HepG2 (cell line): Measurements from ENCODE around the gene SLC5A8. TPM values are rescaled to one million over a fixed set of nuclear protein-coding genes. Genes with fewer than 3 reads are reported as not detected.

ENCODE experiments used
- ATAC-seq: fragments of 200-7000 bp; cut with Tn5 transposase; 3 replicates; pipeline ENCODE4 v1.9.1; 2020; ENCODE audit warnings: mild to moderate bottlenecking, moderate library complexity
- BruUV-seq: library from RNA; stranded (reverse); fragments of 400-500 nt; replicated peaks from 2 replicates; lab custom pipeline; 2021; lab: Mats Ljungman, UMichigan
- CTCF ChIA-PET: fragments of 300-600 bp; formaldehyde crosslinking; extraction: SDS; loops from one replicate; lab custom pipeline; 2021; ENCODE audit warnings: low total read pairs, inconsistent platforms, low intra/inter-chr PET ratio; lab: Yijun Ruan, JAX
- POLR2A ChIA-PET: fragments of 350-600 bp; sonication (Branson Sonifier 250); formaldehyde crosslinking; loops from one replicate; lab custom pipeline; 2020; ENCODE audit warnings: antibody characterized with exemption, inconsistent platforms; lab: Yijun Ruan, JAX
- DNase-seq: peaks from one replicate; pipeline ENCODE4 v3.0.0-alpha.2; 2015; ENCODE audit warnings: low spot score
- FAIRE-seq: peaks from 3 replicates; lab custom pipeline; 2011; peaks lifted over from hg19 to GRCh38; lab: Jason Lieb, UNC
- H2AFZ ChIP-seq: one replicate; pipeline ENCODE4 v1.6.1; 2011; ENCODE audit warnings: low read length, inconsistent platforms
- H3K27ac ChIP-seq: fragments of 300-600 bp; 3 replicates; pipeline ENCODE4 v1.8.0; 2011; ENCODE audit warnings: mixed run types, mild to moderate bottlenecking, mixed read lengths, low read length, inconsistent platforms; ENCODE audit not compliant: insufficient read depth; ENCODE audit errors: extremely low read length
- H3K27me3 ChIP-seq, 2 experiments: fragments of 200-600 bp in 1 of 2; 2 replicates in 1 of 2; 3 replicates in 1 of 2; pipeline versions ENCODE4 v1.6.0 to v1.8.0; 2011; ENCODE audit warnings: low read length in 2 of 2, mild to moderate bottlenecking in 2 of 2, moderate library complexity in 2 of 2, inconsistent platforms in 1 of 2; ENCODE audit not compliant: insufficient read depth in 2 of 2, control insufficient read depth in 1 of 2
- H3K36me3 ChIP-seq, 2 experiments: fragments of 200-600 bp in 1 of 2; replicated peaks in 1 of 2; 2 replicates in 1 of 2; 3 replicates in 1 of 2; pipeline versions ENCODE4 v1.5.1 to v1.8.0; 2011; ENCODE audit warnings: low read length in 2 of 2, inconsistent platforms in 1 of 2; ENCODE audit not compliant: insufficient read depth in 2 of 2, control insufficient read depth in 1 of 2
- H3K4me1 ChIP-seq: 2 replicates; pipeline ENCODE4 v1.5.1; 2012; ENCODE audit warnings: low read length, inconsistent platforms; ENCODE audit not compliant: insufficient read depth
- H3K4me2 ChIP-seq: 2 replicates; pipeline ENCODE4 v1.6.0; 2011; ENCODE audit warnings: low read depth, low read length, inconsistent platforms
- H3K4me3 ChIP-seq, 3 experiments: fragments of 200-600 bp in 1 of 3; sonication (generic), shearing (Covaris generic) in 1 of 3; replicated peaks in 1 of 3; 2 replicates each; pipeline ENCODE4 v1.5.1; 2011 to 2016; ENCODE audit warnings: low read length in 3 of 3, inconsistent platforms in 2 of 3, low read depth in 2 of 3, mild to moderate bottlenecking in 2 of 3, control low read depth in 1 of 3, mixed read lengths in 1 of 3; ENCODE audit not compliant: insufficient read depth in 1 of 3
- H3K79me2 ChIP-seq: one replicate; pipeline ENCODE4 v1.6.1; 2011; ENCODE audit warnings: low read length, inconsistent platforms; ENCODE audit not compliant: insufficient read depth
- H3K9ac ChIP-seq: 2 replicates; pipeline ENCODE4 v1.6.0; 2011; ENCODE audit warnings: mild to moderate bottlenecking, low read depth, low read length, inconsistent platforms; ENCODE audit not compliant: insufficient read depth
- H3K9me3 ChIP-seq: 2 replicates; pipeline ENCODE4 v1.5.1; 2012; ENCODE audit warnings: mild to moderate bottlenecking, low read length
- H4K20me1 ChIP-seq: 2 replicates; pipeline ENCODE4 v1.6.0; 2011; ENCODE audit warnings: inconsistent platforms, mild to moderate bottlenecking, low read length, moderate library complexity; ENCODE audit not compliant: insufficient read depth
- BHLHE40 ChIP-seq: IDR thresholded peaks from 2 replicates; pipeline ENCODE4 v1.6.1; 2011; ENCODE audit warnings: low read length, improper control_type of control experiment
- GLMP ChIP-seq: sonication (generic); formaldehyde crosslinking; IDR thresholded peaks from 2 replicates; pipeline ENCODE4 v1.9.0; 2021; ENCODE audit warnings: missing genetic modification reagents, mild to moderate bottlenecking, borderline replicate concordance
- MLLT10 ChIP-seq: sonication (generic); formaldehyde crosslinking; IDR thresholded peaks from 2 replicates; pipeline ENCODE4 v1.4.0; 2020; ENCODE audit warnings: missing genetic modification reagents
- NONO ChIP-seq, 2 experiments: fragments of 450-650 bp in 1 of 2; sonication (generic) in 1 of 2; formaldehyde crosslinking in 1 of 2; IDR thresholded peaks in 1 of 2; conservative IDR thresholded peaks in 1 of 2; 2 replicates each; pipeline versions ENCODE4 v1.6.1 to v1.8.0; 2017 to 2022; ENCODE audit warnings: mild to moderate bottlenecking in 1 of 2, missing genetic modification reagents in 1 of 2, moderate library complexity in 1 of 2
- POLR2G ChIP-seq: fragments of 200-400 bp; formaldehyde crosslinking; IDR thresholded peaks from 2 replicates; pipeline ENCODE4 v1.6.1; 2018; ENCODE audit warnings: mild to moderate bottlenecking, low read depth, low read length, moderate library complexity
- RBFOX2 ChIP-seq: fragments of 200-400 bp; formaldehyde crosslinking; IDR thresholded peaks from 2 replicates; pipeline ENCODE4 v1.6.1; 2017; ENCODE audit warnings: low read depth, mild to moderate bottlenecking, low read length
- THYN1 ChIP-seq: sonication (generic); formaldehyde crosslinking; IDR thresholded peaks from 2 replicates; pipeline ENCODE4 v1.8.1; 2023; ENCODE audit warnings: low read depth, mild to moderate bottlenecking, moderate library complexity, missing genetic modification reagents, borderline replicate concordance
- ZNF788 ChIP-seq: sonication (generic); formaldehyde crosslinking; IDR thresholded peaks from 2 replicates; pipeline ENCODE4 v1.5.0; 2020; ENCODE audit warnings: mild to moderate bottlenecking, missing genetic modification reagents, borderline replicate concordance
- WGBS: methylation state at CpG from one replicate; pipeline ENCODE4 v1.1.6; 2017; ENCODE audit warnings: low lambda C conversion rate; 5-methylcytosine and 5-hydroxymethylcytosine counted together
- in situ Hi-C: cut with HindIII; loops from 2 replicates; pipeline ENCODE4 v1.10.0; 2017; ENCODE audit warnings: low pct_unique_long_range_greater_than_20kb; ENCODE audit not compliant: extremely low pct_ligation_motif_present
- intact Hi-C: fragments of 100-400 bp; cut with micrococcal nuclease; formaldehyde crosslinking; loops from one replicate; pipeline ENCODE4 v1.10.0; 2022; ENCODE audit not compliant: unreplicated experiment
- polyA plus RNA-seq, 8 experiments: library from polyadenylated mRNA; depleted of rRNA in 3 of 8; stranded (reverse) in 7 of 8; unstranded in 1 of 8; fragments of >200 nt; fragmentation: Illumina TruSeq in 4 of 8; extraction: Trizol in 4 of 8; gene quantifications; 2 replicates each; pipeline versions ENCODE4 v1.2.1 to v1.2.3, GENCODE V29; 2011 to 2016; ENCODE audit warnings: low read depth in 4 of 8, missing spikeins in 1 of 8, mixed read lengths in 1 of 8; ENCODE audit not compliant: insufficient read depth in 1 of 8
- small RNA-seq, 3 experiments: library from RNA; depleted of rRNA; stranded (forward); fragments of <200 nt; gene quantifications; one replicate each; pipeline ENCODE3, GENCODE V24; 2012; ENCODE audit warnings: low read depth in 2 of 3, low replicate concordance in 1 of 3; ENCODE audit not compliant: insufficient read length in 3 of 3, insufficient read depth in 2 of 3
- total RNA-seq, 5 experiments: library from RNA; depleted of rRNA; stranded (reverse); fragments of >200 nt; fragmentation: Illumina TruSeq; extraction: Trizol; gene quantifications; 2 replicates each; pipeline ENCODE4 v1.2.3, GENCODE V29; 2016; ENCODE audit warnings: low read depth in 1 of 5
- TF ChIP-seq, protein P1 (sequence below): sonication (generic); formaldehyde crosslinking; IDR thresholded peaks from 2 replicates; pipeline ENCODE4 v1.4.0; 2020; ENCODE audit warnings: missing genetic modification reagents
- TF ChIP-seq, protein P2 (sequence below): IDR thresholded peaks from 2 replicates; pipeline ENCODE4 v1.6.1; 2016; ENCODE audit warnings: mild to moderate bottlenecking, missing biosample characterization, missing genetic modification reagents

SLC5A8 gene
- total and polyA plus RNA-seq, 2 of the 13 experiments (the other 11 are each of a cell fraction or from before 2014, with no cell fraction given): not detected

DNA sequence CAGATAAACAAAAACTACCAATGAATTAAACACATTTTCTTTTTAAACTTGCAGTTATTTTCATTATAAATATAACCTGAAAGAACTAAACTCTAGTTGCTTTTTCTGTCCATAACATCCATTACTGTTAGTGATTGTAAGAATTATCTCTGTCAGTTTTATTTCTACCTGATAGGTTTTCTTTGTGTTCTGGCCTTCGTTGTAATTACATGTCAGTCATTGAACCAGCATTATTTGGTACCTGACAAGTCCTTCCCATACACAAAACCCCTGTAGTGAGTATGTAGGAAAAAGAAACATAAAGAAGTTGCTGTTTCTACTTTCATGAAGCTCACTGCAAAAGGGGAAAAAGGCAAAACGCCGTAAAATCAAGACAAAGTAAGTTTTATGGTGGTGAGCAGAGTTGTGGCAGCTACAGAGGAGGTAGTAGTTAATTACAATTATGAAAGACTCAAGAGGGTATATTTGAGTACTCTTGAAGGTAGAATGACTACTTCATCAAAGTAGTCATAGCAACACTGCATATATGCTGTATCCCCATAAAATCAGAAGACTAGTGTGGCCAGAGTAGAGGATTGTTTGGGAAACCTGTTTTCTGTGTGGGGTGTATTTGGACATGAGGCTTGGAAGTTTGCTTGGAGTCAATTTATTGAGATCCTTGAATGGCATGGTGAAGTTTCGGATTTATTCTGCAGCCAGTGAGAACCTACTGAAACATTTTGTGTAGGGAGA, 102.8 kb downstream of the SLC5A8 start:
- CTCF ChIA-PET: no interaction called here

More for the DNA sequence above, 102.8 kb downstream of the SLC5A8 start:
- H2AFZ ChIP-seq: no peak overlapping the region
- WGBS: 2% methylated on average over 4 of the region's 4 CpGs
- H3K4me3 ChIP-seq: no peak overlapping the region
- no peak overlapping the region for H3K4me2 ChIP-seq
- FAIRE-seq (no peak), ATAC-seq (no peak), DNase-seq (no peak)
- no peaks in the 10 kb centered on the region for H3K27me3 ChIP-seq
- H3K4me1 ChIP-seq: no peaks in the 10 kb centered on the region
- no peaks in the 10 kb centered on the region for H3K79me2 ChIP-seq
- H3K9ac ChIP-seq: no peak overlapping the region
- BruUV-seq: no TSS peak
- no peaks in the 10 kb centered on the region for H4K20me1 ChIP-seq
- no peak overlapping the region for H3K27ac ChIP-seq
- H3K36me3 ChIP-seq: no peaks in the 10 kb centered on the region
- POLR2A ChIA-PET: no interaction called here
- in situ Hi-C loops: no loop called here
- no peaks in the 10 kb centered on the region for H3K9me3 ChIP-seq
- intact Hi-C loops: no loop called here
- TF ChIP-seq THYN1: no peak
- TF ChIP-seq, protein P1, sequence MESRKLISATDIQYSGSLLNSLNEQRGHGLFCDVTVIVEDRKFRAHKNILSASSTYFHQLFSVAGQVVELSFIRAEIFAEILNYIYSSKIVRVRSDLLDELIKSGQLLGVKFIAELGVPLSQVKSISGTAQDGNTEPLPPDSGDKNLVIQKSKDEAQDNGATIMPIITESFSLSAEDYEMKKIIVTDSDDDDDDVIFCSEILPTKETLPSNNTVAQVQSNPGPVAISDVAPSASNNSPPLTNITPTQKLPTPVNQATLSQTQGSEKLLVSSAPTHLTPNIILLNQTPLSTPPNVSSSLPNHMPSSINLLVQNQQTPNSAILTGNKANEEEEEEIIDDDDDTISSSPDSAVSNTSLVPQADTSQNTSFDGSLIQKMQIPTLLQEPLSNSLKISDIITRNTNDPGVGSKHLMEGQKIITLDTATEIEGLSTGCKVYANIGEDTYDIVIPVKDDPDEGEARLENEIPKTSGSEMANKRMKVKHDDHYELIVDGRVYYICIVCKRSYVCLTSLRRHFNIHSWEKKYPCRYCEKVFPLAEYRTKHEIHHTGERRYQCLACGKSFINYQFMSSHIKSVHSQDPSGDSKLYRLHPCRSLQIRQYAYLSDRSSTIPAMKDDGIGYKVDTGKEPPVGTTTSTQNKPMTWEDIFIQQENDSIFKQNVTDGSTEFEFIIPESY (CRISPR knock-in tag): no peak
- TF ChIP-seq GLMP (CRISPR knock-in tag): no peak
- TF ChIP-seq MLLT10: no peak
- no peak for TF ChIP-seq ZNF788 (CRISPR knock-in tag)
- TF ChIP-seq NONO (IDR thresholded peaks at IDR 0.05): no peak
- TF ChIP-seq NONO (CRISPR knock-in tag; conservative IDR thresholded peaks at IDR 0.05): no peak
- no peak for TF ChIP-seq POLR2G
- TF ChIP-seq BHLHE40: no peak
- TF ChIP-seq, protein P2, sequence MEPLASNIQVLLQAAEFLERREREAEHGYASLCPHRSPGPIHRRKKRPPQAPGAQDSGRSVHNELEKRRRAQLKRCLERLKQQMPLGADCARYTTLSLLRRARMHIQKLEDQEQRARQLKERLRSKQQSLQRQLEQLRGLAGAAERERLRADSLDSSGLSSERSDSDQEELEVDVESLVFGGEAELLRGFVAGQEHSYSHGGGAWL (CRISPR knock-in tag): no peak
- no peak for TF ChIP-seq RBFOX2

Small RNA genes within 50 kb of the gene (small RNA-seq; reads per million reads assigned to genes)
- 0 reads per million in 3 experiments for gene RNU6-768P

Other genes starting within 250 kb of the SLC5A8 start
- 38.5 and 60.0 TPM in 2 replicates for gene UTP20, start 69.9 kb upstream of the SLC5A8 start, total RNA-seq (2016; rRNA removed; fragmentation: Illumina TruSeq; extraction: Trizol)
- 7.2 and 9.0 TPM in 2 replicates for gene UTP20, start 69.9 kb upstream of the SLC5A8 start, polyA plus RNA-seq (2011; rRNA removed)
- 114 and 123 TPM in 2 replicates for gene ARL1, start 197.5 kb upstream of the SLC5A8 start, total RNA-seq (2016; rRNA removed; fragmentation: Illumina TruSeq; extraction: Trizol)
- gene ARL1, start 197.5 kb upstream of the SLC5A8 start, polyA plus RNA-seq (2011; rRNA removed): 62.9 and 90.9 TPM in 2 replicates